Esophagus squamous epithelium (tissue), 5 donors: Measurements from ENCODE around the gene CADM1. TPM values are rescaled to one million over a fixed set of nuclear protein-coding genes. Genes with fewer than 3 reads are reported as not detected.

Experiments
- DNase-seq: peaks from one replicate; lab custom pipeline; 2025; lab: John Stamatoyannopoulos, UW
- H3K27ac ChIP-seq, 4 donors: fragments of 200-600 bp; sonication (generic); one replicate each; pipeline ENCODE4 v1.5.1; 2016 to 2019; ENCODE audit warnings: mild to moderate bottlenecking in 1 of 4
- H3K27me3 ChIP-seq, 4 donors: fragments of 200-600 bp; sonication (generic); 1 replicate in 3 of 4; 2 replicates in 1 of 4; pipeline versions ENCODE4 v1.5.1 to v1.6.0; 2017 to 2021; ENCODE audit warnings: antibody characterized with exemption in 1 of 4
- H3K36me3 ChIP-seq, 3 donors: fragments of 200-600 bp; sonication (generic); one replicate each; pipeline ENCODE4 v1.5.1; 2016 to 2019
- H3K4me1 ChIP-seq, 3 donors: fragments of 200-600 bp; sonication (generic); one replicate each; pipeline ENCODE4 v1.5.1; 2017 to 2019
- H3K4me3 ChIP-seq, 4 donors: fragments of 200-600 bp; sonication (generic); 1 replicate in 3 of 4; 2 replicates in 1 of 4; pipeline ENCODE4 v1.5.1; 2016 to 2019; ENCODE audit warnings: mild to moderate bottlenecking in 2 of 4, moderate library complexity in 1 of 4
- H3K9me3 ChIP-seq, 3 donors: fragments of 200-600 bp; sonication (generic); one replicate each; pipeline ENCODE4 v1.5.1; 2016 to 2019
- CTCF ChIP-seq, 6 experiments: fragments of 450-650 bp in 4 of 6; fragments of 200-600 bp in 2 of 6; sonication (generic) in 2 of 6; IDR thresholded peaks; one replicate each; pipeline ENCODE4 v1.5.1; 2016 to 2019; ENCODE audit warnings: antibody characterized with exemption in 6 of 6, mild to moderate bottlenecking in 4 of 6, moderate library complexity in 4 of 6
- POLR2A ChIP-seq, 4 donors: fragments of 450-650 bp; IDR thresholded peaks; one replicate each; pipeline ENCODE4 v1.6.1; 2017; ENCODE audit warnings: antibody characterized with exemption in 4 of 4, mild to moderate bottlenecking in 4 of 4, moderate library complexity in 3 of 4
- WGBS, 2 donors: methylation state at CpG; one replicate each; pipeline ENCODE4 v1.1.5; 2018; 5-methylcytosine and 5-hydroxymethylcytosine counted together
- intact Hi-C: fragments of 100-400 bp; cut with DNase I; formaldehyde crosslinking; loops from one replicate; pipeline ENCODE4 v1.15.0; 2022
- total RNA-seq, 4 donors: library from RNA; depleted of rRNA; stranded (reverse); fragments of >200 nt; gene quantifications; one replicate each; pipeline ENCODE4 v1.1.0, GENCODE V29; 2016
- donor health status: DM: yes; HTN: yes; CAD: no.

Gene CADM1
- total RNA-seq, 4 donors from 2014 or later: 1.7 to 15.1 (median 8.3) TPM

GRCh38 chr11:115349335-115350017, 154.7 kb downstream of the CADM1 start:
- Histone ChIP-seq H3K27me3 (no peaks in the 10 kb centered on the region), H3K36me3 (no peaks in the 10 kb centered on the region), H3K9me3 (no peaks in the 10 kb centered on the region), H3K4me1 (no peaks in the 10 kb centered on the region), H3K4me3 (no peak overlapping the region), H3K27ac (no peak overlapping the region)
- intact Hi-C loops: no loop called here
- WGBS, 2 donors: 38 to 47% methylated on average over 7 of the region's 7 CpGs
- DNase-seq: no peak
- TF ChIP-seq POLR2A (IDR thresholded peaks at IDR 0.05) (no peak), CTCF (IDR thresholded peaks at IDR 0.05) (no peak)

GRCh38 chr11:115348416-115348815, 155.8 kb downstream of the CADM1 start:
- intact Hi-C loops: no loop called here
- Histone ChIP-seq H3K36me3 (no peaks in the 10 kb centered on the region), H3K4me1 (no peaks in the 10 kb centered on the region), H3K27me3 (no peaks in the 10 kb centered on the region), H3K9me3 (no peaks in the 10 kb centered on the region), H3K27ac (no peak overlapping the region), H3K4me3 (no peak overlapping the region)
- 91 to 96% methylated on average over 6 of the region's 6 CpGs for WGBS, 2 donors
- DNase-seq: no peak
- TF ChIP-seq POLR2A (IDR thresholded peaks at IDR 0.05) (no peak), CTCF (IDR thresholded peaks at IDR 0.05) (no peak)

DNA sequence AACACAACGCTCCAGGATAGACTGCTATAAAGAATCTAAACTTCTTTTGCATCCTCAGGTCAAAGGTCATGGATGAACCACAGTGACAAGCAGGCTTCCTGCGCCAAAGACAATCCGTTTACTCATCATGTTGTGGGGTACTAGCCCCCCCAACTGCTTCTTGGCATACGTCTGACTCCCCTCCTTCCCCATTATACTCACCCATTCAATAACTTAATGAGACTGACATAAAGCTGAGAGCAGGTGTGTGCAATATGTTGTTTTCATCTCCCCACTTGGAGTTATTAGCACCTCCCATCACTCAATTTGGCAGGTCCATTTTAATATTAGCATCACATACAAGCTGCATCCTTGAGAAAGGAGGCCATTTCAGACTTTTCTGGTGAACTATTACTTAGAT, 157.1 kb downstream of the CADM1 start:
- intact Hi-C loops: no loop called here
- Histone ChIP-seq H3K9me3 (no peaks in the 10 kb centered on the region), H3K27ac (no peak overlapping the region), H3K36me3 (no peaks in the 10 kb centered on the region), H3K4me1 (no peaks in the 10 kb centered on the region), H3K4me3 (no peak overlapping the region), H3K27me3 (no peaks in the 10 kb centered on the region)
- TF ChIP-seq POLR2A (IDR thresholded peaks at IDR 0.05) (no peak), CTCF (IDR thresholded peaks at IDR 0.05) (no peak)
- DNase-seq: no peak
- 92 to 97% methylated on average over 4 of the region's 4 CpGs for WGBS, 2 donors

DNA sequence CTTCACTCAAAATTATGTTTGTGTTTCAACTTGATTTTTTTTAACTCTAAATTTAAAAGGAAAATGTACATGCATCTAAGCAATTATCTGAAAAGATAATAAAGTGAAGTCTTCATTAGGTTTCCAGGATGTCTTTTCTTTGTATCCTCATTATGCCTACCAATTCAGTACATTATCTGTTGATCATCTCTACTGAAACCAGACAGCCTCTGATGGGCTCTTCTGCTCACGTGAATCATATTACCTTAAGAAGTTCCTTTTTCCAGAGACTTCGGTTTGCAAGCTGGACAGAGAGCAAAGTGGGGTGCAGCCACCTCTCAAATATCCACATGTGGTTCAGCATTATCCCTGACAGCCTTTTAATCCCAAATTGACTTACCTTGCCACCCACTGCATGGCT, 158.4 kb downstream of the CADM1 start:
- Histone ChIP-seq H3K4me3 (no peak overlapping the region), H3K27me3 (no peaks in the 10 kb centered on the region), H3K36me3 (no peaks in the 10 kb centered on the region), H3K4me1 (no peaks in the 10 kb centered on the region), H3K9me3 (no peaks in the 10 kb centered on the region), H3K27ac (no peak overlapping the region)
- DNase-seq: no peak
- intact Hi-C loops: no loop called here
- TF ChIP-seq POLR2A (IDR thresholded peaks at IDR 0.05) (no peak), CTCF (IDR thresholded peaks at IDR 0.05) (no peak)
- 90 to 93% methylated on average over 2 of the region's 2 CpGs for WGBS, 2 donors

- H3K36me3 ChIP-seq: no peaks in the 10 kb centered on the region
- H3K4me1 ChIP-seq: no peaks in the 10 kb centered on the region
- TF ChIP-seq CTCF (IDR thresholded peaks at IDR 0.05): no peak
- TF ChIP-seq POLR2A (IDR thresholded peaks at IDR 0.05): no peak
- intact Hi-C loops: no loop called here
- H3K4me3 ChIP-seq: no peak overlapping the region
- DNase-seq: no peak
- no peak overlapping the region for H3K27ac ChIP-seq
- no peaks in the 10 kb centered on the region for H3K27me3 ChIP-seq
- H3K9me3 ChIP-seq: no peaks in the 10 kb centered on the region
These were observed 158.9 kb downstream of the CADM1 start for GRCh38 chr11:115345361-115345760.
